ENCODE results near the gene CPNE8. TPM values are rescaled to one million over a fixed set of nuclear protein-coding genes. Genes with fewer than 3 reads are reported as not detected.

Gene CPNE8
- total RNA-seq, 4 donors from 2014 or later = 11.1 to 35.2 (median 16.7) TPM

GRCh38 chr12:38872156-38872555 is 33.2 kb downstream of the CPNE8 start:
- Histone ChIP-seq H3K27me3 (no peaks in the 10 kb centered on the region), H3K4me1 (peaks cover 0 to 3% of the 10 kb centered on the region in 2 donors), H3K27ac (no peak overlapping the region), H3K36me3 (no peaks in the 10 kb centered on the region), H3K9me3 (no peaks in the 10 kb centered on the region), H3K4me3 (no peak overlapping the region)
- intact Hi-C loops (cut with DNase I; ENCODE audit: low total_unique reads) = no loop called here
- DNase-seq = no peak
- TF ChIP-seq CTCF (IDR thresholded peaks at IDR 0.05) = no peak
- TF ChIP-seq POLR2A (IDR thresholded peaks at IDR 0.05) = no peak

- peaks cover 0 to 3% of the 10 kb centered on the region in 2 donors for H3K4me1 ChIP-seq
- no peak overlapping the region for H3K4me3 ChIP-seq
- no peak overlapping the region for H3K27ac ChIP-seq
- no peaks in the 10 kb centered on the region for H3K36me3 ChIP-seq
- no peak for TF ChIP-seq POLR2A (IDR thresholded peaks at IDR 0.05)
- H3K27me3 ChIP-seq = no peaks in the 10 kb centered on the region
- DNase-seq = no peak
- H3K9me3 ChIP-seq = no peaks in the 10 kb centered on the region
- intact Hi-C loops (cut with DNase I; ENCODE audit: low total_unique reads) = no loop called here
Measured at GRCh38 chr12:38869036-38869435, 36.4 kb downstream of the CPNE8 start.

- H3K27me3 ChIP-seq = no peaks in the 10 kb centered on the region
- H3K36me3 ChIP-seq = no peaks in the 10 kb centered on the region
- intact Hi-C loops (cut with DNase I; ENCODE audit: low total_unique reads) = no loop called here
- no peaks in the 10 kb centered on the region for H3K9me3 ChIP-seq
- H3K4me3 ChIP-seq = no peak overlapping the region
- no peak for DNase-seq
- H3K27ac ChIP-seq = no peak overlapping the region
- H3K4me1 ChIP-seq = no peaks in the 10 kb centered on the region
- no peak for TF ChIP-seq POLR2A (IDR thresholded peaks at IDR 0.05)
- no peak for TF ChIP-seq CTCF (IDR thresholded peaks at IDR 0.05)
Measured at GRCh38 chr12:38850461-38850860, 54.9 kb downstream of the CPNE8 start.

GRCh38 chr12:38847247-38847646 is 58.1 kb downstream of the CPNE8 start:
- H3K4me1 ChIP-seq = no peaks in the 10 kb centered on the region
- intact Hi-C loops (cut with DNase I; ENCODE audit: low total_unique reads) = no loop called here
- H3K9me3 ChIP-seq = no peaks in the 10 kb centered on the region
- no peak for DNase-seq
- no peak overlapping the region for H3K4me3 ChIP-seq
- no peaks in the 10 kb centered on the region for H3K27me3 ChIP-seq
- no peak overlapping the region for H3K27ac ChIP-seq
- TF ChIP-seq CTCF (IDR thresholded peaks at IDR 0.05) (no peak), POLR2A (IDR thresholded peaks at IDR 0.05) (no peak)
- H3K36me3 ChIP-seq = no peaks in the 10 kb centered on the region

GRCh38 chr12:38844267-38844666 is 61.1 kb downstream of the CPNE8 start:
- Histone ChIP-seq H3K36me3 (no peaks in the 10 kb centered on the region), H3K4me1 (no peaks in the 10 kb centered on the region), H3K4me3 (no peak overlapping the region), H3K27ac (no peak overlapping the region), H3K9me3 (no peaks in the 10 kb centered on the region), H3K27me3 (no peaks in the 10 kb centered on the region)
- TF ChIP-seq POLR2A (IDR thresholded peaks at IDR 0.05) = no peak
- TF ChIP-seq CTCF (IDR thresholded peaks at IDR 0.05) = no peak
- no peak for DNase-seq
- intact Hi-C loops (cut with DNase I; ENCODE audit: low total_unique reads) = no loop called here
